HG02678 (cell line): ENCODE data around the gene RASA3.
"Not testable (repeated sequence)": the region's sequence is repeated elsewhere in the genome, so short reads cannot be mapped to it uniquely, and the experiment has no call there.

Experiments
- ATAC-seq: cut with Tn5 transposase; IDR thresholded peaks from one replicate; pipeline ENCODE4 v1.9.1; 2021; ENCODE audit warnings: mild to moderate bottlenecking, moderate library complexity; ENCODE audit not compliant: unreplicated experiment

Gene RASA3

DNA sequence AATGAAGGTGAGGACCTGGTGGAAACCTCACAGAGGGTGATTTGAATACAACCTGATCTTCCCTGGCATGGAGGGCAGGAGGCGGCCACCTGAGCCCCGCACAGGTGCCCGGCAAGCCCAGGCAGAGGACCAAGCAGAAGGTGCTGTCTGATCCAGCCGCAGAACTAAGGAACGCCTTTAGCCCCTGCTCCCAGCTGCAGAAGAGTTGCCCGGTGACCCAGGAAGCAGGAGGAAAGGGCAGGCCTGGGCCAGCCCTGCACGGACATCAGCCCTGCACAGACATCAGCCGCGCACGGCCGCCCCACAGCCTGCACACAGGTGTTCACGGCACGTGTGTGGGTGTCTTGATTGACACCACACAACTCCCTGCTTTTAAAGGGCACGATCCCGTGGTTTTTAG lies 43.1 kb downstream of the RASA3 start:
- no peak for ATAC-seq

DNA sequence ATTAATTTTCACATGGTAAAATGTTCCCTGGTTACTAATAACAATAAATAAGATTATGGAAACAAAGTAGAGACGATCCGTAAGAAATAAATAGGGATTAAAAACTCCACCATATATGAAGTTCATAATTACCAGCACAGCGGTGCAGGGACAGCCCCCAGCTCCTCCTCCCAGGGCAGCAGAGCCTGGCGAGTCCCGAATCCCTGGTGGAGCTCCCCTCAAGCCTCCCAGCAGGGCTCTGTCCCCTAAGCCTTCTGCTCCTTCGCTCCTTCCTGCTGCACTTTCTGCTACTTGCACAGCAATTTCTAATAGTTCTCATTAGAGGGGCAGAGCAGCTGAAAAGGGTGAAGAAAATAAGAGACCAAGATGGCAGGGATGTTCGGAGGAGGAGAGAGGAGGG lies 43.6 kb downstream of the RASA3 start:
- no peak for ATAC-seq

DNA sequence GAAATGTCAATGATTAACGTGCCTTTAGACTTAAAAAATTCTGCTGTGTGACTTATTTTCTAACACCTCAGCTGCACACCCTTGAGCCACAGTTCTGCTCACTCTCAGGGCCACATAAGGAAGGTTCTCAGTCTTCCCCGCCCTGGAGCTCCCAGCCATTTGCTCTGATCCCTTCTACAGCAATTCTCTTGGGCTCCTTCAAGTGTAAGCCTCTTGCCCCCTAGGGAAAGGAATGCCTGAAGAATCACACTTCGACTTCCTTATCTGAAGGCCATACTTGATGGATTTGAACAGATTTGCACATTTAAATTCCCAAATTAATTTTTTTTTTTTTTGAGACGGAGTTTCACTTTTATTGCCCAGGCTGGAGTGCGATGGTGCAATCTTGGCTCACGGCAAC lies 44.2 kb downstream of the RASA3 start:
- no peak for ATAC-seq

DNA sequence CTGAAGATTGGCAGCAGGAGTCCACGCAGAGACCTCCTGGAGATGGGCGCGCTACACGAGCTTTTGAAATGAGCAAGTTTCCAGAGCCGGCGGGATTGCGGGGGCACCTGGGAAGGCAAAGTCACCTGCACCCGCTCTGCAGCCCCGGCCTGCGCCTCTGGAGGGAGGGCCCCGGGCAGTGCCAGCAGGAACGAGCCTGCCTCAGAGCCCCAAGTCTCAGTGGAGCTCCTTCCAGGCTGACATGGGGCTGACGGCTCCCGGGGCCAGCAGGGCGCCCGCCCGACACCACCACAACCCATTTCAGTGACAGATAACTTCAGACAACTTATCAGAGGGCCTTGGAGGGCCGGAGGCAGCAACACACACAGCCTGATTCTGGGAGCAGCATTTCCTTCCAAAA lies 45.0 kb downstream of the RASA3 start:
- ATAC-seq: no peak

DNA sequence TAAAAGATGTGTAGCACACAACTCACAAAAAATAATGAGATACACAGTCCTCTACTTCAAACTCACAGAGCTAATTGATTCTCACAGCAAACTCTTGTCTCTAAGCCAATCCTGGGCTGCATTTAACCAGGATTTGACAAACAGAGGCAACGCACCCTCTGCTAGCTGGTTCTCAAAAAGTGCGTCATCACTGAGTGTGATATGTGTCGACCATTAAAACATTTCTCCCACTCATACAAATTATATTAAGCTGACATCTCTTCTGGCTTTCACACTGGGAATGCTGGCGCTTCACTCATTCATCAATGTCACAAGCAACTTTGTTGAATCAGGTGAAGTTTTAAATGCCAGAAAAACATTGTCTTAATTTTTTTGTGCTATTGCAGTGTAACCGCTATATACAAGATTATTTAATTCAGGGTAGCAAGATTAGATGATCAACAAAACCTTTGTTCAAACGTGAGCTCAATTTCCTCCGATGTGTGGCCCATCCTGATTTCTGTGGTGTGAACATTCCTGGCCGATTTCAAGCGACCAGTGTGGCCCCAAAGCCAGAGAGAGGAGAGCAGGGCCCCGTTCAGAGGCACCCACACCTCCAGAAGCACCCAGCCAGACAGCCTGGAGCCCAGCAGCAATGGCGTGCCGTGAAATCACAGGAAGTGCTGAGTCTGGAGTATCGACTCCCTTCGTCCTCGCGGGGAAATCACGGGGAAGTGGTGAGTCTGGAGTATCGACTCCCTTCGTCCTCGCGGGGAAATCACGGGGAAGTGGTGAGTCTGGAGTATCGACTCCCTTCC lies 49.4 kb downstream of the RASA3 start:
- no peak for ATAC-seq

DNA sequence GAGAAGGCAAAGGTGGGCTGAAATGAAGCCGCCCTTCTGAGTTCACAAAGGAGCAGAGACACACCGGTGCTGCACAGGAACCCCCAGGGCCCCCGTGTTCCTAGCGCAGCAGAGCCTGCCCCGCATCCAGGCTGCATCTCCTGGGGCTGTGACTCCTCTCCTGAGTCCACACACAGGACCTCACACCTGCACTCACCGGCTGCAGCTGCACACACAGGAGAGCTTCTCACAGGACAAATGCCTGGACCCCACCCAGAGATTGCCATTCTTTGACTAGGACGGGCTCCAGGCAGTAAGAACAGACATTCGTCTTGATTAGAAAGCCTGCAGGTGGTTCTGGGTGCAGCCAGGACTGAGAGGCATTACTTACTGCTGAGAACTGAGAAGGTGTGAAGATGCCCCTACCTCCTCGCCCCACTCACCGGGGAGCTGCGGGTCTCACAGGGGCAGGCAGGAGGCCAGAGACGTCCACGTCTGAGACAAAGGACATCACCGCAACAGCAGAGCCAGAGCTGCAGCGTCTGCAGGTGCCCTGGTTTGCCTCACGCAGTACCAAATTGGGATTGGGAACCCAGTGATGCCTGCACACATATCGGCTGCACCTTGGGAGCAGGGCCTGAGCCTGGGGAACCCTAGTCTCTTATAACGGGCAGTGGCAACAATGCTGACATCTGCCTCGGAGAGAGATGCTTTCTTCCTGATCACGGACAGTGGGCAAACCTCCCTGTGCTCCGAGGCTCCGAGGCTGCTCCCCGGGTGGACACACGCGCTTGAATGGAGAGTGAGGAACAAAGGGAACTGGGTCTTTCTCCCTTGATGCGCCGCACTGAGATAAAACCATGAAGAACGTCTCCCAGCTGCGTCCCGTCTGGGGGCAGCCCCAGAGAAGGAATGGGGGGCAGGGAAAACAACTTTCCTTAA lies 50.4 kb downstream of the RASA3 start:
- ATAC-seq: no peak

DNA sequence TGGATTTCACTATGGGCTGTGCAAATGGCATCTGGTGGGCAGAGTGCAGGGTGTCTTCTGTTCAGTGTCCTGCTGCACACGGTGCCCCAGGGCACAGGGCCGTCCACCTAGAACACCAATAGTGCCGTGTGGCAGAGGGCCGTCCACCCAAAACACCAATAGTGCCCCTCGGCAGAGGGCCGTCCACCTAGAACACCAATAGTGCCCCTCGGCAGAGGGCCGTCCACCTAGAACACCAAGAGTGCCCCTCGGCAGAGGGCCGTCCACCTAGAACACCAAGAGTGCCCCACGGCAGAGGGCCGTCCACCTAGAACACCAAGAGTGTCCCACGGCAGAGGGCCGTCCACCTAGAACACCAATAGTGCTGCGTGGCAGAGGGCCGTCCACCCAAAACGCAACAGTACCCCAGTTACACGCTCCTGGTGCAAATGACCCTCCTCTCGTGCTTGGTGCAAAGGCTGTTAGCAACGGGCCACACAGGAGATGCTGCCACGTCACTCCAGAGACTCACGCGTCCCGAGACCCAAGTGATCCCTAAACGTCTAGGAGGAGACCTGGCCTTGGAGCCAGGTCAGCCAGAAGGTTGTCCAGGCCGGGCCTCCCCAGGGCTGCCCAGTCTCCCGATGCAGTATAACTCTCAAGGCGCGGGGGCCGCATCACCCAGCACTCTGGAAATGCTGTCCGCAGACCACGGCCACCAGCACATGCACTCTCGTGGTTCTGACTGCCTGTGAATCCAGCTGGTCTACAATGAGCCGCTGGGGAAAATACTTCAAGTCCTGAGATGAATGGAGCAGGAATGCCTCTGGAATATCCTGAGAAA lies 51.5 kb downstream of the RASA3 start:
- ATAC-seq: no peak

DNA sequence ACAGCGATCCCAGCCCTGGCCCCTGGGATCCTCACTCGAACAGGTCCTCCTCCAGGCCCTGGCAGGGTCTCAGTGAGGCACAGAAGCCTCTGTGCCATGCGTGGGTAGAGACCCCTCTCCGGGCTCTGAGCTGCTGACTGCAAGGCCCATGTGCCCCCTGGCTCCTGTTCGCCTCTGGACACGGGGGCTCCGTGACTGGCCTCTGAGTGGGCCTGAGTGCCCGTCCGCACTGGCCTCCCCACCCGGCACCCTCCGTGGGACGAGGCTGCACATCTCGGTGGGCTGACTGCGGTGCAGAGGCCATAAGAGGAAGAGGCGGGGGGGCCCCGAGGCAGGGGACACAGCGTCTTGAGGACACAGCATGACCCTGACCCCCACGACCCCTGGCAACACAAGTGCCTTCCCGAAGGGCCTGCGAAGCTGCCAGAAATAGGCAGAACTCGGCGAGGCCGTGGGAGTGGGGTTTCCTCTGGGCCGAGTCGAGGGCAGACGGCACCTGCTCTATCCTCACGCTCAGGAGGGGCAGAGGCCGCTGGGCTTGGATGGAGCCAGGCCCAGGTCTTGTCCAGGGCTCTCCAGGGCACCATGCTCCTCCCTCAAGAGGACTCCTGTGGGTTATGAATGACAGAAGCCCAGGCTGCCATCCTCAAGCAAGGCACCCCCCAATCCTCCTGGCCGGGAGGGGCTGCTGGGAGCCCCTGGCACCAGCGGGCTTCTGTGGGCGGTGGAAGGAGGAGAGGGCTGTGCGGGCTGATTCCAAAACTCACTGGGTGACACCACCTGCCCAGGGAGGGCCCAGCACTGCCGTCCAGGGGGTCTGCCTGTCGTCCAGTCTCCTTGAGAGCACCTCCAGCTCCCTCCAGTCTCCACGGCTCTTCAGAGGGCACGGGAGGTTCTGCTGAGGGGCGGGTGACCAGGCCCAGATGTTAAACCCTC lies 52.6 kb downstream of the RASA3 start:
- ATAC-seq: no peak

DNA sequence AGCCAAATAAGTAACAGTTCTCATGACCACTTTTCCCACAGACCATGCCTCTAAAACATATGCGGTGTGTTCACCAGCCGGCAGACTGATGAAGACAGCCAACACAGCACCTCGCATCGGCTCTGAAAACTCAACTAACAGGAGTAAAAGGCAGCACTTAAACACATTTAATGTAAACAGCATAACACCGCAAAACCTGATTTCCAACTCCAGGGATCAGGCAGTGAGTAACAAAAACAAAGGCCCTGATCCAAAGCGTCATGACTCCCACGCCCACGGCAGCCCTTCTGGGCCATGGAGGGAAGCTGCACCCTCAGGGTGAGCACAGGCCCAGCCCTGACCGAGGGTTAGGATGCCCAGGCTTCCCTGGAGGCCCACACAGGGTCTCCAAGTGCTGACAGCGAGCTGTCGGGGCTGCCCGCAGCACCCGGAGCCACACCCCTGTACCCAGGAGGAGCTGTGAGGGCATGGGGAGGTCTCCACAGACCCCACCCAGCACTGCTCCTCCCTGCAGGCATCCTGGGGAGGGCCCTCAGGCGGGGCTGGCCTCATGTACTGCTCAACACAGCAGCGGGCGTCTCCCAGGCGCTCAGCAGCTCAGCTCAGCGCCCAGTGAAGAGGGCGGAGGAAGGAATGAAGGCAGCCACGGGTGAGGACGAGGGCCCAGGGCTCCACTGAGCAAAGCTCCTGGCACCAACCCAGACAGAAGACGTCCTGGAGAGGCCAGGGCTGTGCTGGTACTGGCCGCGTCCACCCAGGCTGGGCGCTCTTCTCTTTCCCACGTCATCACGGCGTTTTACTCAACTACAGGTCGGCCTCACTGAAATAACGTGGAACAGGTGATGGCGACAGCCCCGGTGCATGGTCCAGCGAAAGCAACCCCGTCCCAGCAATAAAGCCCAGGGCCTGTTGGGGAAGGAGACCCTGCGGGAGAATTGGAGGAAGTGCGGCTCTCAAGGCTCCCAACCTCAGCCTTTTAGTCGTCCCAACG lies 53.7 kb downstream of the RASA3 start:
- ATAC-seq: no peak

DNA sequence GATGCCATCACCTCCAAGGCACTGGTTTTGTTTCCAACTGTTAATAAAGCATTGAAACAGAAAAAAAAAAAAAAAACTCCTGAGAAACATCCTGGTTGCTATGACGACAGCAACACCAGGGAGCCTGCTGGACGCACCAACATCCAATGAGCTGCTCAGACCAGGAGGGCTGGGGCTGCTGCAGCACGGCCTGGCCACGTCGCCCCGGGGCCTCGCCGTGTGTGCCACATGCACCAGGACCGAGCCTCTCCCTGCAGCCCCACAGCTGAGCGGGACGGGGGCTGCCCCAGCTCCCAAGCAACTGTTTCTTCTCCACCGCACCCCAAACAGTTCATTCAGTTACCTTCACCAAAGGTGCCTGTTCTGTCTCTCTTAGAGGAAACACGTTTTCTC lies 54.5 kb downstream of the RASA3 start:
- ATAC-seq: no peak

DNA sequence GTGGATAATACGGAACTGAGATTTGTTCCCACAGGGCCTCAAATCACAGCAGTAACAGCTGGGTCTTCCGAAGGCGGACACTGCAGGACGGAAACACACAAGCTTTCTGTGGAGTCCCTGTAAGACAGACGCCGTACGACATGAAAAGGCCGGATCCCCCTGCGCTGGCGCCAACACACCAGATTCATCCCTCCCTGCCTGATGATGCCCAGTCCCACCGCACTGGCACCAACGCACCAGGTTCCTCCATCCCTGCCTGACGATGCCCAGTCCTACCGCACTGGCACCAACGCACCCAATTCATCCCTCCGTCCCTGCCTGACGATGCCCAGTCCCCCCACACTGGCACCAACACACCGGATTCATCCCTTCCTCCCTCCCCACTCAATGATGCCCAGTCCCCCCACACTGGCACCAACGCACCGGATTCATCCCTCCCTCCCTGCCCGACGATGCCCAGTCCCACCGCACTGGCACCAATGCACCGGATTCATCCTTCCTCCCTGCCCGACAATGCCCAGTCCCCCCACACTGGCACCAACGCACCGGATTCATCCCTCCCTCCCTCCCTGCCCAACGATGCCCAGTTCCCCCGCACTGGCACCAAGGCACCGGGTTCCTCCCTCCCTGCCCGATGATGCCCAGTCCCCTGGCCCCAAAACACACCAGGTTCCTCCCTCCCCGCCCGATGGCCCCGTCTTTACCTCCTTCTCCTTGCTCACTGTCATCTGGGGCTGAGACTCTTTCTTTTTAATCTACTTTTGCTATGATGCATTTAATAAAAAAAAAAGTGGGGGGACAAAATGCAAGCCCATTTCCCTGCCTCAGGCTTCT lies 55.1 kb downstream of the RASA3 start:
- no peak for ATAC-seq

DNA sequence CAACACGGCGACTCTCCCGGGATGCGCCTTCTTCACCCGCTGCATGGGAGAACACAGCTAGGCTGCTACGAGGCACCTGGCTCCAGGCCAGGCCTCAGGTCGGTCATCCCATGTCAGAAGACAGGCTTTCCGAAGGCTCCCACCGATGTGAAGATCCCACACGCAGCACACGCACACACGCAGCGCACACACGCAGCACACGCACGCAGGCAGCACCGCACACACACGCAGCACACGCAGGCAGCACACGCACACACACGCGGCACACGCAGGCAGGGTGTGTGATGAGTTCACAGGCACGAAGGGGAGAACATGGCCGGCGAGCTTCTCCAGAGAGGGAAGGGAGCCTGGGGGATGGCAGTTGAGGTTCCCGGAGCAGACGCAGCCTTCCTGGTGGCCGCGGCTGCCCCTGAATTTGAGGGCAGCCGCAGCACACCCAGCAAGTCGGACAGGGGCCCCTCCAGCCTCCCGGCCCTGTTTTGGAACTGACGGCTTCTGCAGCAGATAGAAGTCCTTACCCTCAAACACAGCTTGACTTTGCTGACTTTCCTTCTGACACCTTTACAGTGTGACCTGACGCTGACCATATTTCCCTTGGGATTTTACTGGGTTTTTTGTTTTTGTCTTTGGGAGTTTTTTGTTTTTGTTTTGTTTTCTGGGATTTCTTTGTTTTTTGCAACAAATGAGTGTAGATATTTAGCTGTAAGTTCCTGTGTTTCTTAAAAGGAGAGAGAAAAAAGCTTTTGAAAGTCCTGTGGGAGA lies 55.9 kb downstream of the RASA3 start:
- no peak for ATAC-seq

DNA sequence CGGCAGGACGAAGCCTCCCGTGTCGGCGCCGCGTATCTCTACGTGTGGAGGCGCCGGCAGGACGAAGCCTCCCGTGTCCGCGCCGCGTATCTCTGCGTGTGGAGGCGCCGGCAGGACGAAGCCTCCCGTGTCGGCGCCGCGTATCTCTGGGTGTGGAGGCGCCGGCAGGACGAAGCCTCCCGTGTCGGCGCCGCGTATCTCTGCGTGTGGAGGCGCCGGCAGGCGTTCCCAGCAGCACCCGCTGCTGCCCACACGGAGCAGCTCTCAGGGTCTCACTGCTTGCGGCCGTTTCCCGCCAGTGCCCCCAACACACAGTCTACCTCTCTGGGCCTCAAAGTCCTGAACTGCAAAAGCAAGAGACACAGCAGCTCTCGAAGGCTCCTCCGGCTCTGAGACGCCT lies 56.6 kb downstream of the RASA3 start:
- not testable (repeated sequence) for ATAC-seq

DNA sequence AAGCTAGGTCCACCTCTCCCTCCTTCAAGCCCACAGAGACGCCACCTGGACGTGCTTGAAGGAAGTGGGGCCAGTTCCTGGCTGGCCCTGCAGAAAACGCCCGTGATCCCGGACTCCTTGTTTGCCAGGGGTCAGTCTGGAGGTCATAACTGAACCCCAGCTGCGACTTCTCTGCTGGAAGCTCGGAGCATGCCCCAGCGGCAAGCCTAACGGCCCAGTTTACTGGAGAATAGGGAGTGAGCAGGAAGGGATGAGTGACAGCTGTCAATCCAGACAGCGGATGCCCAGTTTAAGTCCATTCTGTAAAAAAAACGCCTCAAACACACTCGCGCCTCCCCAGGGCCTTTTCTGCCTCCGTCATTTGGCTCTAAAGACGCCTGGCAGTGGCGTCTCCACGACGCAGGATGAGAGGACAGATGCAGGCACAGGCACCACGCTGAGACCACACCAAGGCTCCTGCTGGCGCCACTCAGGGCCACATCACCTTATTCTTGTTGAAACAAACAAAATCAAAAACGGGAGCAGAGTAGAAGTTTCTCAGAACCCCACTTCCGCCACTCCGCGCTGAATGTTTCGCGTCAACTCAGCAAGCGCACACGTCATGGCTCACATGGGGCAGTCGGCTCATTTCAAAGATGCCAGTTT lies 57.6 kb downstream of the RASA3 start:
- ATAC-seq: no peak

DNA sequence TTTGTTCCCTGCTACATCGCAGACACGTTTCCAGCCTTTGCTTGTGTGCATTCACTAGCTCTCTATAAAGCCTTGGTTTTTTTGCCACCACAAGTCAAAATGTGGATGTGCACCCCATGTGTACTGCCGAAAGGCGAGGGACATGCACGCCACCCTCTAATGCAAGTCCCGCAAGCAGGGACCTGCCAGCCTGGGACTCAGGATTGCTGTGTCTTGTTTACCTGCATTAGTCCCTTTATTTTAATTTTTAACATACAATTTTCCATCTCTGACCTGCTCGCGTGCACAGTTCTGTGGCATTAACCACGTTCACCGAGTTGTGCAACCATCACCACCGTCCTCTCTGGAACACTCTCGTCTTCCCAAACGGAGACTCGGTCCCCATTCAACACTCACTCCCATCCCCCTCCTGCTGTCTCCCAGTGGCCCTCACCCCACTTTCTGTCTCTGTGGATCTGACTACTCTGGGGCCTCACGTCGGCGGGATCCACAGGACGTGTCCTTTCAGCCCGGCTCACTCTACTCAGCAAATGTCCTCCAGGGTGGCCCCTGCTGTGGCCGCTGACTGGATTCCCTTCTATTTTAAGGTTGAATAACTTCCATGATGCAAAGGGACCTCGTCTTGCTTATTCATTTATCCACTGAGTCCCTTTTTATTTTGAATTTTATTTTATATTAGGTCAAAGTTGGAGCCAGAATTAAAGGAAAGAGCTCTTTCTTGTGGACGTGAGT lies 58.4 kb downstream of the RASA3 start:
- ATAC-seq: no peak

DNA sequence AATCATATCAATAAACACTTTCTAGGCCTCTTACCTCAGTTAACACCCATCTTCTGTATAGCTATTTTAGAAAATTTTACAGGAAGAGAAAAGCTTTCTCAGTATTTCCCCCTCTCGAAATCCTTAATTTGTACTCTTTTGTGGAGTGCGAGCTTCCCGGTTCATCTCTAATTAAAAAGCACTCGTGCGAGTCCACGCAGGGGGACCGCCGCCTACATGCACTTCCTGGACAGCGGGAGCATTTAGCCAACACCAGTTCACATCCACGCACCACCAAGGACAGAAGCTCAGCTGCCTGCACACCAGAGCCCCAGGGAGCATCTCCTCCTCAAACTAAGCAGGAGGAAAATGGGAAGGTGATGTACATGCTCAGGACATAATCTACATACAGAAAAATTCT lies 60.0 kb downstream of the RASA3 start:
- no peak for ATAC-seq
